ENCODE data around the gene CHD3. TPM values are rescaled to one million over a fixed set of nuclear protein-coding genes. Genes with fewer than 3 reads are reported as not detected.
A peak's percentile ranks its signal among the peaks of the same experiment; 100 is the strongest.

Gene CHD3
- total RNA-seq, 2 donors from 2014 or later: 17.6 to 44.7 TPM

GRCh38 chr17:7910281-7910680 lies 21.7 kb downstream of the CHD3 start:
- H3K4me1 ChIP-seq: peaks cover 0 to 7% of the 10 kb centered on the region in 2 donors
- TF ChIP-seq CTCF (IDR thresholded peaks at IDR 0.05): no peak

GRCh38 chr17:7910711-7911110 lies 22.1 kb downstream of the CHD3 start:
- H3K4me3 ChIP-seq: no peak overlapping the region
- DNase-seq (ENCODE audit: low spot score): no peak
- peaks cover 0 to 9% of the 10 kb centered on the region in 2 donors for H3K4me1 ChIP-seq
- no peak overlapping the region for H3K27ac ChIP-seq
- H3K9me3 ChIP-seq: no peaks in the 10 kb centered on the region
- H3K27me3 ChIP-seq: no peaks in the 10 kb centered on the region
- TF ChIP-seq CTCF (IDR thresholded peaks at IDR 0.05): no peak
- peaks cover 53% of the 10 kb centered on the region for H3K36me3 ChIP-seq

More at GRCh38 chr17:7910281-7910680, 21.7 kb downstream of the CHD3 start:
- no peak for DNase-seq (ENCODE audit: low spot score)
- Histone ChIP-seq H3K4me3 (no peak overlapping the region), H3K27me3 (no peaks in the 10 kb centered on the region), H3K36me3 (peaks cover 57% of the 10 kb centered on the region), H3K9me3 (no peaks in the 10 kb centered on the region), H3K27ac (no peak overlapping the region)

- Histone ChIP-seq H3K4me3 (no peak overlapping the region), H3K36me3 (peaks cover 49% of the 10 kb centered on the region), H3K4me1 (peaks cover 0 to 11% of the 10 kb centered on the region in 2 donors), H3K27me3 (no peaks in the 10 kb centered on the region), H3K9me3 (no peaks in the 10 kb centered on the region), H3K27ac (no peak overlapping the region)
- TF ChIP-seq CTCF (IDR thresholded peaks at IDR 0.05): no peak
- no peak for DNase-seq (ENCODE audit: low spot score)
Observed at GRCh38 chr17:7911116-7911515, 22.5 kb downstream of the CHD3 start.

- H3K9me3 ChIP-seq: no peaks in the 10 kb centered on the region
- H3K27me3 ChIP-seq: no peaks in the 10 kb centered on the region
- TF ChIP-seq CTCF (IDR thresholded peaks at IDR 0.05): peak; percentile 42 to 79
- no peak overlapping the region for H3K27ac ChIP-seq
- no peak overlapping the region for H3K4me3 ChIP-seq
- peaks cover 0 to 20% of the 10 kb centered on the region in 2 donors for H3K4me1 ChIP-seq
- H3K36me3 ChIP-seq: peaks cover 34% of the 10 kb centered on the region
- no peak for DNase-seq (ENCODE audit: low spot score)
Observed at GRCh38 chr17:7912927-7913524, 24.4 kb downstream of the CHD3 start.

GRCh38 chr17:7915179-7915610 lies 26.6 kb downstream of the CHD3 start:
- TF ChIP-seq CTCF (IDR thresholded peaks at IDR 0.05): no peak
- peak; percentile 60 for DNase-seq (ENCODE audit: low spot score)
- no peaks in the 10 kb centered on the region for H3K9me3 ChIP-seq
- no peaks in the 10 kb centered on the region for H3K27me3 ChIP-seq
- H3K4me3 ChIP-seq: peak overlapping the region; percentile 51 to 59
- H3K27ac ChIP-seq: peak overlapping the region; percentile 84 to 90
- H3K4me1 ChIP-seq: peaks cover 0 to 20% of the 10 kb centered on the region in 2 donors
- H3K36me3 ChIP-seq: peaks cover 13% of the 10 kb centered on the region

Measured in right atrium auricular region (tissue), 2 donors.